Right ventricle myocardium superior (tissue), 1 donor: Measurements from ENCODE around the gene PDZD7. TPM values are rescaled to one million over a fixed set of nuclear protein-coding genes. Genes with fewer than 3 reads are reported as not detected.

Experiments used
- ATAC-seq: fragments of 200-7000 bp; cut with Tn5 transposase; one replicate; pipeline ENCODE4 v1.9.1; 2020; ENCODE audit warnings: mild to moderate bottlenecking; ENCODE audit not compliant: poor library complexity
- DNase-seq: peaks from one replicate; pipeline ENCODE4 v3.0.0-alpha.2; 2020
- intact Hi-C: fragments of 100-400 bp; cut with DNase I; formaldehyde crosslinking; loops from one replicate; pipeline ENCODE4 v1.11.2; 2022
- total RNA-seq: library from RNA; stranded (reverse); fragmentation: NEBNext Ultra II Directional; extraction: Animal tissue kit (Norgen Biotek cat#: 25700); gene quantifications from one replicate; pipeline ENCODE4 v1.2.1, GENCODE V29; 2021
- donor health status: DM: no; HTN: yes; CAD: no; lungs with severe emphysema.

Gene PDZD7
- total RNA-seq, 1 donor from 2014 or later, result 0.38 TPM

DNA sequence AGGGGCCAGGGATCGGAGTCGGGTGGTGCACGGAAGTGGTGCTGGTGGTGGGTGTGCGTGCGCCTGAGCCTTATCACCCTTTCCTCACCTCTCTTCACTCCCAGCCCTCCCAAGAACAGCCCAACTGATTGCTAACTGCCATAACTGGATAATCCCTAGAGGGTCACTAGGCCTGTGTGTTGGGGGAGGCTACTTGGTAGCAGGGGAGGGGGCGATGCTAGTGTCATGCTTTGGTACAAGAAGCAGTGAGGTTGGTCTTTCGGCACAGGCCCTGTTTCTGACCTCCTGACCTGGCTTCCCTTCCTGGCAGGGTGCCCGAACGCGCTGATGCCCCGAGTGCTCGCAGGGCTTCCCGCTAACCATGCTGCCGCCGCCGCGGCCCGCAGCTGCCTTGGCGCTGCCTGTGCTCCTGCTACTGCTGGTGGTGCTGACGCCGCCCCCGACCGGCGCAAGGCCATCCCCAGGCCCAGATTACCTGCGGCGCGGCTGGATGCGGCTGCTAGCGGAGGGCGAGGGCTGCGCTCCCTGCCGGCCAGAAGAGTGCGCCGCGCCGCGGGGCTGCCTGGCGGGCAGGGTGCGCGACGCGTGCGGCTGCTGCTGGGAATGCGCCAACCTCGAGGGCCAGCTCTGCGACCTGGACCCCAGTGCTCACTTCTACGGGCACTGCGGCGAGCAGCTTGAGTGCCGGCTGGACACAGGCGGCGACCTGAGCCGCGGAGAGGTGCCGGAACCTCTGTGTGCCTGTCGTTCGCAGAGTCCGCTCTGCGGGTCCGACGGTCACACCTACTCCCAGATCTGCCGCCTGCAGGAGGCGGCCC lies 31.5 kb upstream of the PDZD7 start:
- peak; percentile 16 for ATAC-seq

DNA sequence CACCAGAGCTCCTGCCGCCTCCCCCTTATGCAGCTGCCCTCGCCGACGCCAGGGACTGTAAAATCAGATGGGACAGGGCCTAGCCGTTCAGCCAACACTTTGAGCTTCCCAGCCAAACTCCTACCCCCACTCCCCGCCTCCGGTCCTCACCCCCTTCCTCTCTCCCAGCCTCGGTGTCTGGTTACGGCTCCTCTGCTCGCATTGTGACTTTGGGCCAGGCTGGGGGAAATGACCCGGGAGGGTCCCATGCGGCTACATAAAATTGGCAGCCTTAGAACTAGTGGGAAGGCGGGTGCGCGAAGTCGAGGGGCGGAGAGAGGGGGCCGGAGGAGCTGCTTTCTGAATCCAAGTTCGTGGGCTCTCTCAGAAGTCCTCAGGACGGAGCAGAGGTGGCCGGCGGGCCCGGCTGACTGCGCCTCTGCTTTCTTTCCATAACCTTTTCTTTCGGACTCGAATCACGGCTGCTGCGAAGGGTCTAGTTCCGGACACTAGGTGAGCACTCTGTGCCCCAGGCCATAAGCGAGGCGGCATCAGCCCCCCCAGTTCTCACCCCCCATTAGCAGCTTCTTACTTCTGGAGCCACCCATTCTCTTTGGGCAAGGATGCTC lies 30.8 kb upstream of the PDZD7 start, which contains the start of gene KAZALD1:
Gene KAZALD1, plus strand, starts transcription at position 366 of the 608 bp plus-strand sequence. CDS start 604 bp downstream, outside the sequence.
- intact Hi-C loops, result no loop called here
- ATAC-seq (peak; percentile 44), DNase-seq (peak; percentile 79)

More for the DNA sequence above, 31.5 kb upstream of the PDZD7 start:
- intact Hi-C loops, result no loop called here
- peak; percentile 72 for DNase-seq

- ATAC-seq (peak; percentile 94), DNase-seq (peak; percentile 97)
- intact Hi-C loops, result no loop called here
Observed at GRCh38 chr10:101060951-101061623, 30.2 kb upstream of the PDZD7 start.

DNA sequence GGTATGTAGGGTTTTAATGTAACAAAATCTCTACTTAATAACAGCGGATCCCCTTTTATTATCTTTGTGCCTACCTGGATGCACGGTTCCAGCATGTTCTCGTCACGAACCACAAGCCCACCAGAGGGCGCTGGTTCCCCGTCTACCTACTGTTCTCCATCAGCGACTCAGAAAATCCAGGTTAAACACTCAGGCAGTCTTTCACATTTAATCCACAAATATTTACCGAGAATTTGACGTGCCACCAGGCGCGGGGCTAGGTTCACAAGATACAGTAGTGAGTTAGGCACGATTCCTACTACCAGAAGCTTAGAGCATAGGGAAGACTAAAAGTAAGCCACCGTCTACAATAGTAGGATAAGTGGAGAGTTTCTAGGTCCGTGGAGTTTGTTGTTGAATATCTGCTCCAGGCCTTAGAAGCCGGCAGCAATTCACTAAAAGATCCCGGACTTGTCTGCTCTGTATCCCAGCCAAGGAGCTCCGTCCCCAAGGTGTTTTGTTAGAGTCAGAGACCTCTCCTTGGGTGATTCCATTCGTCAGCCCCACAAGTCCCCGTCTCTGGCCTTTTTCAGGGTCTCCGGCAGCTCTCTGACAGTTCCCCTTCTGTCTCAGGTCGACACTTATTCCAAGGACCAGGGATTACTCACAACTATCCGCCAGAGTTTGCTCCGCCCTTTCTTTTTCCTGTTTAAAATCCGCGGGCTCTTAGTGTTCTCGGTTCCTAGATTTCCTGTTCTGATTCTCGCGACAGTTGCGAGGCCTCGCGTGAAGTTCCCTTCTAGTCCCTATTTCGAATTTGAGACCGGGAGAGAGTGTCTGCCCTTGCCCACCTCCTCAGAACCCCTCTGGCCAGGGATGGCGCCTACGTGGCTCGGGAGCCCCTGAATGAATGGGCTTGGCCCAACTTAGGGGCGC lies 29.4 kb upstream of the PDZD7 start:
- ATAC-seq, result peak; percentile 79
- intact Hi-C loops, result no loop called here
- DNase-seq, result peak; percentile 96

GRCh38 chr10:101056365-101057151 lies 25.6 kb upstream of the PDZD7 start:
- no peak for DNase-seq
- no peak for ATAC-seq
- intact Hi-C loops, result no loop called here

DNA sequence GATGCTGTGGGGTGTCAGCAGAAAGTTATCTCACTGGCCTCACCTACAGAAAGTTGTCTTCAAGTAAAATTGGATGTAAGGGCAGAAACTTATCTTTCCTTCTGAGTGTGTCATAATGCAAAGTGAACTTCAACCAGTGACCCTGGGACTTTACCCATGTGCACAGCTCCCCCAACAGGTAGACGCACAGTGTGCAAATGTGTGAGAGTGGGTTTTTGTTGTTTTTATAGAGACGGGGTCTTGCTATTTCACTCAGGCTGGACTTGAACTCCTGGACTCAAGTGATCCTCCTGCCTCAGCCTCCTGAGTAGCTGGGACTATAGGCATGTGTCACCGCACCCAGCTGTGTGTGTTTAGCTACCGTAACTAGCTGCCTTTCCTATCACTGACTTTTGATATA lies 24.5 kb upstream of the PDZD7 start:
- DNase-seq (no peak), ATAC-seq (no peak)
- intact Hi-C loops, result no loop called here

GRCh38 chr10:101054876-101055275 lies 23.9 kb upstream of the PDZD7 start:
- no peak for ATAC-seq
- intact Hi-C loops, result no loop called here
- no peak for DNase-seq

GRCh38 chr10:101054351-101054750 lies 23.4 kb upstream of the PDZD7 start:
- DNase-seq (no peak), ATAC-seq (no peak)
- intact Hi-C loops, result no loop called here

DNA sequence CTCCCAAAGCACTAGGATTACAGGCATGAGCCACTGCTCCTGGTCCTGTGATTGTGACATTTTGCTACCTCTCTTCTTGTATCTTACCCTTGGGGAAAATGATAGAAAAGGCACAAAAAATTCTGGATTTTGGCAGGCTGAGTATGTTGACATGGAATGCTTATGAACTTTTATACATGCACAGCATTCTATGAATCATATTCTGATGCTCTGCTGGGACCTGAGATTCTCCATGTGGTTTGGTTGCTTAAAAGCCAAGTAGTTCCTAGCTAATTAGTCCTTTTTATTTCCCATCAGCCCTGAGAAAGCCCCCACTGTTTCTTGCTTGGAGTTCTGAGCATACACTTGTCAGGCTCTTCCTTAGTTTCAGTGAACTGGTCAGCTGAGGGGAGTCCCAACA lies 22.6 kb upstream of the PDZD7 start:
- no peak for DNase-seq
- no peak for ATAC-seq
- intact Hi-C loops, result no loop called here

DNA sequence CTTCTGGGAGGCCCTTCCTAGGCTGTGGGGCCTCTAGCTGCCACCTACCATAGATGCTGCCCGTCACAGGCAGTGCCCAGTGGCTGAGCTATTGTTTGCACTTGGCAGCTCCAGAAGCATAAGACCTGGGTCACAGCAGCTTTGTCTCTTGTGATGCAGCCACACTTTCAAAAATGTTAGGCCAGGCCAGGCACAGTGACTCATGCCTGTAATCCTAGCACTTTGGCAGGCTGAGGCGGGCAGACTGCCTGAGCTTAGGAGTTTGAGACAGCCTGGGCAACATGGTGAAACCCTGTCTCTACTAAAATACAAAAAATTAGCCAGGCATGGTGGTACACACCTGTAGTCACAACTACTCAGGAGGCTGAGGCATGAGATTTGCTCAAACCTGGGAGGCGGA lies 21.4 kb upstream of the PDZD7 start:
- ATAC-seq, result no peak
- DNase-seq, result no peak
- intact Hi-C loops, result no loop called here

- ATAC-seq (peak; percentile 79), DNase-seq (peak; percentile 80)
- intact Hi-C loops, result no loop called here
Observed at GRCh38 chr10:101050208-101051069, 19.5 kb upstream of the PDZD7 start.

GRCh38 chr10:101047961-101048892 lies 17.3 kb upstream of the PDZD7 start:
- no peak for DNase-seq
- intact Hi-C loops, result no loop called here
- no peak for ATAC-seq

DNA sequence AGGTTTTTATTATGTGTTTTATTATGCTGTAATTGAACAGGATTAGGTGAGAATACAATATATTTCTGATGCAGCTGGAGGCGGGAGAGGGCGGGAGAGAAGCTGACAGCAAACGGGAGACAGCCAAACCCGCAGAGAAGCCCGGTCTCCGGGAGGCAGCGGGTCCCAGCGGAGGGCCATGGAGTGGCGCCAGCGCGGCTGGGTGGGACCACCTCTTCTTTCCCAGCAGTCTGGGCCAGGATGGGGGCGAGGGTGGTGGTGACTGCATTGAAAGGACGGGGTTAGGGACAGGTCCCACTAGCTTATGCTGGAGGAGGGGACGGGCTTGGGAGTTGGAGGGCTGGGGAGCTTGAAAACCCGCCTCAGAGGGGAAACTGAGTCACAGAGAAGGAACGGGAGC lies 16.3 kb upstream of the PDZD7 start:
- intact Hi-C loops, result no loop called here
- no peak for DNase-seq
- ATAC-seq, result no peak

DNA sequence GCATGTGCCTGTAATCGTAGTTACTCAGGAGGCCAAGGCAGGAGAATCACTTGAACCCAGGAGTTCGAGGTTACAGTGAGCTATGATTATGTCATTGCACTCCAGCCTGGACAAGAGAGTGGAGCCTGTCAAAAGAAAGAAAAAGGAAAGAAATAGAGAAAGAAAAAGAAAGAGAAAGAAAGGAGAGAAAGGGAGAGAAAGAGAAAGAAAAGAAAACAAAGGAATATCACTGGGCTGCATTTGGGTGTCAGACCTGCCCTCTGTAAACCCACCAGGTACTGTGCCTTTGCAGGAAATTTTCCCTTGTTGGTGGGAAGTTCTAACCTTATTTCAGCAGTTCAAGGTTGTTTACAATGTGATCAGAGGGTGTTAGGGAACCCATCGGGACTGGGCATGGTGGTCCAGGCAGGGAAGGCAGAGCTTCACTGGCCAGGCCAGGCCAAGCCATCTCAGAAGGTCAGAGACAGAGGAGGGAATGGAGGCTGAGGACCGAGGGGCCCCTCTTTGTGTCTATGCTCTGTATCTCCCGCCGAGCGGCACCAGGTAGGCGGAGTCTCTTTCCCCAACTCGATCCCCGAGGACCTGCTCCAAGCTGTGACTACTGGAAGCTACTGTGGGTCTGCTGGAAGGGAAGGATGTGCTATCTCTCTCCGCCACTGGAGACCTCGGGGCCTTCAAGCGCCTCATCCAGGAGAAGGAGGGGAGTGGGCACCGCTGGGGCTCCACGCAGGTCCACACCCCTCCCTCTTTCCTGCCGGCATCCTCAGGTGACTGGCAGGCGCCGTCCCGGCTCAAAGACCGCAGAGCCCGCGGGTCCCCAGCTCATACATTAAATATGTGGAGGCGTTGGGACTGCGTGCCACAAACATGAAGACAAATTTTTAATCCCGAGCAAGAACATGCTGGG lies 15.7 kb upstream of the PDZD7 start:
- no peak for ATAC-seq
- DNase-seq, result no peak
- intact Hi-C loops, result no loop called here

- DNase-seq (no peak), ATAC-seq (no peak)
- intact Hi-C loops, result no loop called here
Observed at GRCh38 chr10:101044117-101044516, 13.2 kb upstream of the PDZD7 start.
